HepG2 (cell line): ENCODE results near the gene KIF25. TPM values are rescaled to one million over a fixed set of nuclear protein-coding genes. Genes with fewer than 3 reads are reported as not detected.

Source experiments
- ATAC-seq: fragments of 200-7000 bp; cut with Tn5 transposase; 3 replicates; pipeline ENCODE4 v1.9.1; 2020; ENCODE audit warnings: mild to moderate bottlenecking, moderate library complexity
- BruUV-seq: library from RNA; stranded (reverse); fragments of 400-500 nt; replicated peaks from 2 replicates; lab custom pipeline; 2021; lab: Mats Ljungman, UMichigan
- CTCF ChIA-PET: fragments of 300-600 bp; formaldehyde crosslinking; extraction: SDS; loops from one replicate; lab custom pipeline; 2021; ENCODE audit warnings: low total read pairs, inconsistent platforms, low intra/inter-chr PET ratio; lab: Yijun Ruan, JAX
- POLR2A ChIA-PET: fragments of 350-600 bp; sonication (Branson Sonifier 250); formaldehyde crosslinking; loops from one replicate; lab custom pipeline; 2020; ENCODE audit warnings: antibody characterized with exemption, inconsistent platforms; lab: Yijun Ruan, JAX
- DNase-seq: peaks from one replicate; pipeline ENCODE4 v3.0.0-alpha.2; 2015; ENCODE audit warnings: low spot score
- FAIRE-seq: peaks from 3 replicates; lab custom pipeline; 2011; peaks lifted over from hg19 to GRCh38; lab: Jason Lieb, UNC
- H2AFZ ChIP-seq: one replicate; pipeline ENCODE4 v1.6.1; 2011; ENCODE audit warnings: low read length, inconsistent platforms
- H3K27ac ChIP-seq: fragments of 300-600 bp; 3 replicates; pipeline ENCODE4 v1.8.0; 2011; ENCODE audit warnings: mixed run types, mild to moderate bottlenecking, mixed read lengths, low read length, inconsistent platforms; ENCODE audit not compliant: insufficient read depth; ENCODE audit errors: extremely low read length
- H3K27me3 ChIP-seq, 2 experiments: fragments of 200-600 bp in 1 of 2; 2 replicates in 1 of 2; 3 replicates in 1 of 2; pipeline versions ENCODE4 v1.6.0 to v1.8.0; 2011; ENCODE audit warnings: low read length in 2 of 2, mild to moderate bottlenecking in 2 of 2, moderate library complexity in 2 of 2, inconsistent platforms in 1 of 2; ENCODE audit not compliant: insufficient read depth in 2 of 2, control insufficient read depth in 1 of 2
- H3K36me3 ChIP-seq, 2 experiments: fragments of 200-600 bp in 1 of 2; replicated peaks in 1 of 2; 2 replicates in 1 of 2; 3 replicates in 1 of 2; pipeline versions ENCODE4 v1.5.1 to v1.8.0; 2011; ENCODE audit warnings: low read length in 2 of 2, inconsistent platforms in 1 of 2; ENCODE audit not compliant: insufficient read depth in 2 of 2, control insufficient read depth in 1 of 2
- H3K4me1 ChIP-seq: 2 replicates; pipeline ENCODE4 v1.5.1; 2012; ENCODE audit warnings: low read length, inconsistent platforms; ENCODE audit not compliant: insufficient read depth
- H3K4me2 ChIP-seq: 2 replicates; pipeline ENCODE4 v1.6.0; 2011; ENCODE audit warnings: low read depth, low read length, inconsistent platforms
- H3K4me3 ChIP-seq, 3 experiments: fragments of 200-600 bp in 1 of 3; sonication (generic), shearing (Covaris generic) in 1 of 3; replicated peaks in 1 of 3; 2 replicates each; pipeline ENCODE4 v1.5.1; 2011 to 2016; ENCODE audit warnings: low read length in 3 of 3, inconsistent platforms in 2 of 3, low read depth in 2 of 3, mild to moderate bottlenecking in 2 of 3, control low read depth in 1 of 3, mixed read lengths in 1 of 3; ENCODE audit not compliant: insufficient read depth in 1 of 3
- H3K79me2 ChIP-seq: one replicate; pipeline ENCODE4 v1.6.1; 2011; ENCODE audit warnings: low read length, inconsistent platforms; ENCODE audit not compliant: insufficient read depth
- H3K9ac ChIP-seq: 2 replicates; pipeline ENCODE4 v1.6.0; 2011; ENCODE audit warnings: mild to moderate bottlenecking, low read depth, low read length, inconsistent platforms; ENCODE audit not compliant: insufficient read depth
- H3K9me3 ChIP-seq: 2 replicates; pipeline ENCODE4 v1.5.1; 2012; ENCODE audit warnings: mild to moderate bottlenecking, low read length
- H4K20me1 ChIP-seq: 2 replicates; pipeline ENCODE4 v1.6.0; 2011; ENCODE audit warnings: inconsistent platforms, mild to moderate bottlenecking, low read length, moderate library complexity; ENCODE audit not compliant: insufficient read depth
- FUBP1 ChIP-seq: sonication (generic); formaldehyde crosslinking; IDR thresholded peaks from 2 replicates; pipeline ENCODE4 v1.5.1; 2020; ENCODE audit warnings: missing genetic modification reagents, mild to moderate bottlenecking, borderline replicate concordance
- MEIS2 ChIP-seq: sonication (generic); formaldehyde crosslinking; IDR thresholded peaks from 2 replicates; pipeline ENCODE4 v1.9.0; 2021; ENCODE audit warnings: mild to moderate bottlenecking, missing genetic modification reagents
- PCBP1 ChIP-seq: fragments of 200-400 bp; formaldehyde crosslinking; IDR thresholded peaks from 2 replicates; pipeline ENCODE4 v1.6.1; 2017; ENCODE audit warnings: mild to moderate bottlenecking, low read depth, low read length, borderline replicate concordance
- PRMT3 ChIP-seq: sonication (generic); formaldehyde crosslinking; IDR thresholded peaks from 2 replicates; pipeline ENCODE4 v1.8.1; 2022; ENCODE audit warnings: low read depth, mild to moderate bottlenecking, moderate library complexity, missing genetic modification reagents, borderline replicate concordance
- SUZ12 ChIP-seq: fragments of 150-350 bp; IDR thresholded peaks from 2 replicates; pipeline ENCODE4 v1.6.1; 2014; ENCODE audit warnings: low read depth, low read length
- TGIF2 ChIP-seq: IDR thresholded peaks from 2 replicates; pipeline ENCODE4 v1.6.1; 2016; ENCODE audit warnings: control low read depth, missing compliant biosample characterization
- U2AF2 ChIP-seq: fragments of 200-400 bp; formaldehyde crosslinking; IDR thresholded peaks from 2 replicates; pipeline ENCODE4 v1.6.1; 2017; ENCODE audit warnings: low read depth, mild to moderate bottlenecking, low read length
- ZNF740 ChIP-seq: sonication (generic); formaldehyde crosslinking; IDR thresholded peaks from 2 replicates; pipeline ENCODE4 v1.4.0; 2020; ENCODE audit warnings: missing genetic modification reagents
- WGBS: methylation state at CpG from one replicate; pipeline ENCODE4 v1.1.6; 2017; ENCODE audit warnings: low lambda C conversion rate; 5-methylcytosine and 5-hydroxymethylcytosine counted together
- in situ Hi-C: cut with HindIII; loops from 2 replicates; pipeline ENCODE4 v1.10.0; 2017; ENCODE audit warnings: low pct_unique_long_range_greater_than_20kb; ENCODE audit not compliant: extremely low pct_ligation_motif_present
- intact Hi-C: fragments of 100-400 bp; cut with micrococcal nuclease; formaldehyde crosslinking; loops from one replicate; pipeline ENCODE4 v1.10.0; 2022; ENCODE audit not compliant: unreplicated experiment
- polyA plus RNA-seq, 8 experiments: library from polyadenylated mRNA; depleted of rRNA in 3 of 8; stranded (reverse) in 7 of 8; unstranded in 1 of 8; fragments of >200 nt; fragmentation: Illumina TruSeq in 4 of 8; extraction: Trizol in 4 of 8; gene quantifications; 2 replicates each; pipeline versions ENCODE4 v1.2.1 to v1.2.3, GENCODE V29; 2011 to 2016; ENCODE audit warnings: low read depth in 4 of 8, missing spikeins in 1 of 8, mixed read lengths in 1 of 8; ENCODE audit not compliant: insufficient read depth in 1 of 8
- total RNA-seq, 5 experiments: library from RNA; depleted of rRNA; stranded (reverse); fragments of >200 nt; fragmentation: Illumina TruSeq; extraction: Trizol; gene quantifications; 2 replicates each; pipeline ENCODE4 v1.2.3, GENCODE V29; 2016; ENCODE audit warnings: low read depth in 1 of 5

The KIF25 gene
- total and polyA plus RNA-seq, 2 of the 13 experiments (the other 11 are each of a cell fraction or from before 2014, with no cell fraction given), result not detected

GRCh38 chr6:168015009-168015408 lies 17.5 kb downstream of the KIF25 start:
- Histone ChIP-seq H3K4me2 (no peak overlapping the region), H2AFZ (no peak overlapping the region), H3K4me3 (no peak overlapping the region), H3K9me3 (peaks cover 26% of the 10 kb centered on the region), H3K9ac (no peak overlapping the region), H3K79me2 (no peaks in the 10 kb centered on the region), H3K27me3 (peaks cover 2 to 19% of the 10 kb centered on the region in 2 experiments; a peak in 3 of 5 replicates), H3K27ac (no peak overlapping the region), H4K20me1 (no peaks in the 10 kb centered on the region), H3K4me1 (peaks cover 29% of the 10 kb centered on the region), H3K36me3 (no peaks in the 10 kb centered on the region)
- in situ Hi-C loops, result no loop called here
- ATAC-seq, result no peak
- no peak for FAIRE-seq
- WGBS, result 59% methylated on average over 4 of the region's 4 CpGs
- TF ChIP-seq PRMT3 (CRISPR knock-in tag) (no peak), ZNF740 (CRISPR knock-in tag) (no peak), FUBP1 (no peak), PCBP1 (no peak), SUZ12 (no peak), MEIS2 (CRISPR knock-in tag) (no peak), U2AF2 (no peak), TGIF2 (CRISPR knock-in tag) (no peak)
- intact Hi-C loops, result no loop called here
- POLR2A ChIA-PET, result no interaction called here
- no peak for DNase-seq
- BruUV-seq, result no TSS peak
- CTCF ChIA-PET, result no interaction called here
